Right kidney (tissue), 1 donor: ENCODE measurements around the gene OXA1L.
"Not testable (repeated sequence)": the region's sequence is repeated elsewhere in the genome, so short reads cannot be mapped to it uniquely, and the experiment has no call there.

Source experiments
- DNase-seq: peaks from one replicate; pipeline ENCODE4 v3.0.0-alpha.2; 2016

Gene OXA1L

DNA sequence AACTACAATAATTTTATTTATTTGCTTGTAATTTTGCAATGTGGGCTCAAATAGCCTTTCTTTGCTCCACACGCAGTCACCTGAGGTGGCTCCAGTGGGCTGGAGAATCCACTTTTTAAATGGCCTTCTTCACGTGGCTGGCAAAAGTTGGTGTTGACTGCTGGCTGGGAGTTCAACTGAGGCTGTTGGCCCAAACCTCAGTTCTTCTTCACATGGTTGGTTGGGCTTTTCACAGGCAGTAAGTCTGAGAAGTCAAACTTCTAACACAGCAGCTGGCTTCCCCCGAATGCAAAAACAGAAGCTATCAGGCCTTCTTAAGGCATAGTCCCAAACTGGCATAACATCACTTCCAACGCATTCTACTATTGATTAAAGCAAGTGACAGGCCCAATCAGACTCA, 2.1 kb upstream of the OXA1L start:
- no peak for DNase-seq

DNA sequence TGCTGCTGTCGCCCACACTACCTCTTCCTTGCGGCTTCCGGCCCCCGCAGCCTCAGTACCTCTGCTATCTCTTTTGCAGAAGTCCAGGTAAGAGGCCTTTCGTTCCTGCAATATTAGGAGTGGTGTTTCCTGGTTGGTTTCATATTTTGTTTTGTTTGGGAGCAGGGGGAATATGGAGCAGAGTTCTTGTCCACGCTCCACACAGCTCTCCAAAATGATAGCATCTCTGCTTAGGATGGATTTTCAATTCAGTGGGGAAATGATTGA, 768 bp downstream of the OXA1L start:
- no peak for DNase-seq

DNA sequence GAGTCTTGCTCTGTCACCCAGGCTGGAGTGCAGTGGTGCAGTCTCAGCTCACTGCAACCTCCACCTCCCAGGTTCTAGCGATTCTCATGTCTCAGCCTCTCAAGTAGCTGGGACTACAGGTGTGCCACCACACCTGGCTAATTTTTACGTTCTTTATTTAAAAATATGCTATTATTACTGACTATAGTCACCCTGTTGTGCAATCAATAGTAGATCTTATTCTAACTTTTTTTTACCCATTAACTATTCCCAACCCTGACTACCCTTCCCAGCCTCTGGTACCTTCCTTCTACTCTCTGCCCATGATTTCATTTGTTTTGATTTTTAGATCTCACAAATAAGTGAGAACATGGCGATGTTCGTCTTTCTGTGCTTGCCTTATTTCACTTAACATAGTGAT, 2.5 kb downstream of the OXA1L start:
- no peak for DNase-seq

DNA sequence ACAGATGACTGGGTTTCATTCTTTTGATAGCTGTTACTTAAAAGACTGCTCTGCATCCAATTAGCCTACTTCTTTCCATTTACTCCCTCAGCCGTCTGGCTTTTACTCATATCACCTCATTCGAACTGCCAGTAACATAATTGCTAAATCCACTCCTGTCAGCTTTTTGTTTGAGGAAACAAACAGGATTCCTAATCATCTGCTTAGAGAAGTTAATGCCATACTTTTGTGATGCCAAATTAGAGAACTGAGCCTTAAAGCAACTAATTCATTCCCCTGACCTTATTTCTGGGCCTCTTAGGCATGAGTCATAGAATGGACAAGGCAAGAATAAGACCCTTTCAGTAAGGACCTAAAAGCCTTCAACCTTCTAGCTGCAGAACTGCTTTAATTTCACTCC, 2.9 kb downstream of the OXA1L start:
- DNase-seq: no peak

DNA sequence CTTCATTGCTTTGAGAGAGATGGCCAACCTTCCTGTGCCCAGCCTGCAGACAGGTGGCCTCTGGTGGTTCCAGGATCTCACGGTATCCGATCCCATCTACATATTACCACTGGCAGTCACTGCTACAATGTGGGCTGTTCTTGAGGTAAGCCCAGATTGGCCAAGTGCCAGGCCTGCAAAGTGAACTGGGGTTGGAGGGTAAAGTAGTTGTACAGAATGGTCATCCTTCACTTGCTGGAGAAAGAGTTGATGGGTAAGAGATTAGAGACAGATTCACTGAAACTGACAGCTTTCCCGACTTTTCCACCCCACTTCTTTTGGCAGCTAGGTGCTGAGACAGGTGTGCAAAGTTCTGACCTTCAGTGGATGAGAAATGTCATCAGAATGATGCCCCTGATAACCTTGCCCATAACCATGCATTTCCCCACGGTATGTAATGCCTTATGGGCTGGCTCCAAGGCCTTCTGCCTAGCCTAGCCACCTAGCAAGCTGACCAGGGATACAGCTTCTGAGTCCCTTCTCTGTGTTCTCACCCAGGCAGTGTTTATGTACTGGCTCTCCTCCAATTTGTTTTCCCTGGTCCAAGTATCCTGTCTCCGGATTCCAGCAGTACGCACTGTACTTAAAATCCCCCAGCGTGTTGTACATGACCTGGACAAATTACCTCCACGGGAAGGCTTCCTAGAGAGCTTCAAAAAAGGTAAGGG, 4.1 kb downstream of the OXA1L start:
- no peak for DNase-seq

DNA sequence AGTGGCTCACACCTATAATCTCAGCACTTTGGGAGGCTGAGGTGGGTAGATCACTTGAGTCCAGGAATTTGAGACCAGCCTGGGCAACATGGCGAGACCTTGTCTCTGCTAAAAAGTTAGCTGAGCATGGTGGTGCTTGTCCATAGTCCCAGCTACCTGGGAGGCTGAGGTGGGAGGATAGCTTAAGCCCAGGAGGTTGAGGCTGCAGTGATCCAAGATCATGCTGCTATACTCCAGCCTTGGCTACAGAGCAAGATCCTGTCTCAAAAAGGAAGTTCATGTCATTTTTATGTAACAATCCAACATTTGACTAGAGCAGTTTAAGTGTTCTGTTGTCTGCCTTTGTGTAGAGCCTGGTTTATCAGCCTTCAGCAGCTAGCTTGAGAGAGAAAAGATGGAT, 6.2 kb downstream of the OXA1L start:
- DNase-seq: no peak

DNA sequence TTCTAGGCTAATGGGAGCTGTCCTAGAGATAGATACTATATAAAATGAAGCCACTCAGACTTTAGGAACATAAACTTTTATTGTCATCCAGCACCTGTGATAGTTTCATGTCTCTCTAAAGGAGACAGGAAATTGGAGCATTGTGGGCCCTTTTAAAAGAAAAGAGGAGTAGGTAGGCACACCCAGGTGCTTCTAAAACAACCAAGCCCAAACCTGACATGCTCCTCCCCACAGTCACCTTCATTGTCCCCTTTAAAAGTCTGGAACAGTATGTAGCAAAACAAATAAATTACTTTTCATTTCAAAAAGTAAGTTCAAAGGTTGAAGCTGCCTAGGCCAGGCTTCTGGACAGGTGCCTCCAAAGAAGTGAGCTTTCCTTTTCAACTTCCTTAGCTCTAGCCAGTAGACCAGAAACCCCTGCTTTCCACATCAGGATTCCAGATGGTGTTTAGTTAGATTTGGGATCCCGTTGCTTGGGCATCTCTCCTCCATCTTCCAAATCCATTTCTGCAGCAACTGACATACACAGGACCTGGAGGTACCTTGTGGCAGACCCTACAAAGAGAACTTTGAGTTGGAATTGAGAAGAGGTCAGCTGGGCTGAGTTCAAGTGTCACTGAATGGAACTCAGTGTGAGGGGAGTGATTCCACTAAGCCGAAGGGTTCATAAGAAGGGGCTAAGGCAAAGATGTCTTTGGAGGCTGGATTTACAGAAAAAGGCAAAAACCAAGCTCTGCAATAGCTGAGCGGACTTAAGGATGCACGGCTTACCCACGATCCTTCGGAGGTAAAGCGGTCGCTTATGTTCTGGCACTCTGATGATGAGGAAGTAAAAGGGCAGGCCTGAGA, 6.9 kb downstream of the OXA1L start:
- no peak for DNase-seq

DNA sequence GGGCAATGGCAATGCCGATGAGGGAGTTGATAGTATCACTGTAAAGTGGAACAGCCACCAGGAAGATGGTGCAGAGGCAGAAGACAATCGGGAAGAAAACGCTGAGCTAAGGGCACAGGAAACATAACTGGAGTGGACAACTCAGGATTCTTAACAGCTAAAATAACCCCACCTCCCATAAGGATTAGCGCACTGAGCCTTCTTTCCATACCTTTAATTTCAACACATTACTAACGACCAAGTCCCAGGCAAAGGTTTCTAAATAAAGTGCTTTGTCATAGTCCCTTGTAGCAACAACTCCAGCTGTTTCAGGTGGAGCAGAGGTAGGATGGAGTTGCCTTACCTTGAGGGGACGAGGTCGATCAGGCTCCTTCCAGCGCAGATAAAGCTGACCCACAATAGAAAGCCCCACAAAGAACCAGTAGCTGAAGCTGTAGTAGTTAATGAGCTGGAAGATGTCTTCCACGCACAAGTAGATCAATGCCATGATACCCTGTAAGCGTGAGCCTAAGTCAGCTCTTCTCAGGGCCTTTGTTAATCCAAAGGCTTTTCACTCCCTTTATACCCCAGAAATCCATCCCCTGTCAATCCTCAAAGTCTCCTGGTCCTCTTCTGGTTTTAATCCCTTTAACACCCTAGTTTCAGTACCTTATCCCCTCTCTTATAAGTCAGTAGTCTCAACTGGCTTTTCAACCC, 7.7 kb downstream of the OXA1L start:
- DNase-seq: no peak

DNA sequence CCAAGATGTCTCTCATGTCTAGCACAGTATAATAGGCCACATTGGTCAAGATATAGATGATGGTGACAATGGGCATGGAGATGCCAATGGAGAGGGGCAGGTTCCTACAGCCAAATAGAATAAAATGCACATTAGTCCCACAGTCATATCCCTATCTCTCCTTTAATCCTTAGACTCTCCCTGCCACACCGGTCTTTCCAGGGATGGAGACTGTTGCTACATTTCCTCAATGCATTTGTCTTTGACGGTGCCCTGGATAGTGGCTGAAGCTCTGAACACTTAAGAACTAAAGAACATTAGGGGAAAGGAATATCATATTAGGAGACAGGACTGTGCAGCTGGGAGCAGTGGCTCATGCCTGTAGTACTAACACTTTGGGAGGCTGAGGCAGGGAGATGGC, 9.7 kb downstream of the OXA1L start:
- no peak for DNase-seq

DNA sequence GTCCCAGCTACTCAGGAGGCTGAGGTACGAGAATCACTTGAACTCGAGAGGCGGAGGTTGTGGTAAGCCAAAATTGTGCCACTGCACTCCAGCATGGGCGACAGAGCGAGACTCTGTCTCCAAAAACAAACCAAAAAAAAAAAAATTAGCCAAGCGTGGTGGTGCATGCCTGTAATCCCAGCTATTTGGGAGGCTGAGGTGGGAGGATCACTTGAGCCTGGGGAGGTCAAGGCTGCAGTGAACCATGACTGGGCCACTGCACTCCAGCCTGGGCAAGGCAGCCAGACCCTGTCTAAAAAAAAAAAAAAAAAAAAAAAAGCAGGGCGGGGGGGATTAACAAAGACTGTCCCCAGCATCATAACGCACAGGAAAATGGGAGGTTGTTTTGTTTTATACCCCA, 10.4 kb downstream of the OXA1L start:
- DNase-seq: not testable (repeated sequence)

DNA sequence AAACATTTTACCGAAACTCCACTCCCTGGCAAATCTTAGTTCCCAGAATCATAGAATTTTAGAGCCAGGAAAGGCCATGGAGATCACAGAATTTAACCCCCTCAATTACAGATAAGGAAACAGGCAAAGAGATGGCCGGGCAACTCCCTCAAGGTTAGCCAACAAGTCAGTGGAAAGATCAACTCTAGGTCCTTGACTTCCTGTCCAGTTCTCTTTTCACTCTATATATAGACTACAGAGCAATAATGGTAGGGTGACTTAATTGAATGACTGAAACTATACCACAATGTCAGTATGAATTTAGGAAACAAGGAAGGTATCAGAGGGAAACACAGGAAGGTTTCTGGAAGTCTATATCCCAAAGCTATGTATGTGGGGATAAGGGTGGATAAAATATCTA, 11.6 kb downstream of the OXA1L start:
- DNase-seq: no peak

DNA sequence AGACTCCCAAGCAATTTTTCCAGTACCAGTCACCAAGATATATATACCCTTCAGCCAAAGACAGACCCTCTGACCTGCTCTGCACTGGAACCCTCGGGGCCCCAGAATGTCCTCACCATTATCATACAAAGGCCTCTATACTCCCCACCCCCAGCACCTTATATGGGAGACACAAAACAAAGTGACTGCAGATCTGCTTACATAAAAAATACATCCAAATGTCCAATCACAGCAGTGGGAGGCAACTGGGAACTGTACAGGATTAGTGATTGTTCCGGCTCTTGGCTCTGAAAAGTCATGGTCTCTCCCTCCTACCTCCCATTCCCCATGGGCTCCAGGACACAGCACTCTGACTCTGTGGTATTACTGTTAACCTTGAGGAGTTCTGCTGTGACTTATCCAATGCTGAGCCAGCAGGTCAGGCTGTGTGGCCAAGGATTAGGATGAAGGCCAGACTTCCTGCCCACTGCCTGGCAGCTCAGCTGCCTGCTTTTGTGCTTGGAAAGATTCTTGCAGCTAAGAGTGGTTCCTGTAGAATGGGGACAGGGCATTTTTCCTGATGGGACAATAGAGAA, 13.7 kb downstream of the OXA1L start:
- no peak for DNase-seq

DNA sequence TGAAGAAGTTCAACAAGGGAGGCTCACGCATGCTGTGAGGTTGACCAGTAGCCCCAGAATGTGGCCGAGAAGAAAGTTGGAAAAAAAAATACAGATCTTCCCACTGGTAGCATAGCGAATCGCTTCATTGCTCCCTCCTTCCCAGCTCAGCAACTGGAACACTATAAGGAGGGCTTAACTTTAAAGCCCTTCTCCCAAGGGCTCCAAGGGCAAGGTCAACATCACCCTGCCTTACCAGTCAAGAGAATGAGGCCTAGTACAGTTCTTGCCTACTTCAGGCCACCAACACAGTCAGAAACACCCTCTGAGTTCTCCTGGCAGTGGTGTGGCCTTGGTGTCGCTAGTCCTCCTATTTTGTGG, 14.4 kb downstream of the OXA1L start:
- no peak for DNase-seq

DNA sequence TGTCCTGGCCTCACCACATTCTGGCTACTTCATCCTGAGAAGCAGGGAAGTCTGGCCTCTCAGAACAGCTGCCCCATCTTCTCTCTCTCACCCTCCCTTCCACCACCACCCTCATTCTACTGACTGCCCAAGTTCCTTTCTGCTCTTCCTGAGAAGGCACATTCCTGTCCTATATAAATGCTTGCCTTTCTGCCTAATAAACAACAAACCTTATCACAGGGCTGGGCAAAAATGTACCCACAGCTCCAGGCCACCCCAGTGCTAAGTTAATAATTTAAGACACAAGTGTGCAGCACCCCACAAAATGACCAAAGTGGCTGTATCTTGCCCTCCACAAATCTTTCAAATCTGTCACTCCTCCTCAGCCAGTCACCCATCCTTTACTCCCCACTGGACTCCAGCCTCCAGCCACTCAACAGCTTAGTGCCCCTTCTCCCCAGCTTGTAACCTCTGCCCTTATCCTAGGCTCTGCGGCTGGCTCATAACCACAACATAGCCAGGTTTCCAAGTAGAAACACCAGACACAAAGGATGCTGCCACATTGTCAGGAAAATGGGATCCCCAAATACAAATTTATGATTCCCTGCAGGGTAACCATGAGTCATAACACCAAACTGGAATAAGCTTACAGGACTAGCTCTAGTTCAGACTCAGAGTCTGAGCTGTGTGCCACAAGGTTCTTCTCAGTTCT, 15.0 kb downstream of the OXA1L start:
- no peak for DNase-seq

DNA sequence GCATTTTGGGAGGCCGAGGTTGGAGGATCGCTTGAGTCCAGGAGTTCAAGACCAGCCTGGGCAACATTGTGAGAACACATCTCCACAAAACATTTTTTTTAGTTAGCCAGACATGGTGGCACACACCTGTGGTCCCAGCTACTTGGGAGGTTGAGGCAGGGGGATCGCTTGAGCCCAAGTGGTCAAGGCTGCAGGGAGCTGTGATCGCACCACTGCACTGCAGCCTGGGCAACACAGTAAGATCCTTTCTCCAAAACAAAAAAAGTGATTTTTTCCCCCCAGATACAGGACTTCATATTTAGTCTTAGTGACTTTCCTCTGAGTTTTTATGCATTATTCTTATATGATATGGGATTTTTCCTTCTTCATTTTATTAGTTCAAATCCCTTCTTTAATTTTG, 20.2 kb downstream of the OXA1L start:
- no peak for DNase-seq

DNA sequence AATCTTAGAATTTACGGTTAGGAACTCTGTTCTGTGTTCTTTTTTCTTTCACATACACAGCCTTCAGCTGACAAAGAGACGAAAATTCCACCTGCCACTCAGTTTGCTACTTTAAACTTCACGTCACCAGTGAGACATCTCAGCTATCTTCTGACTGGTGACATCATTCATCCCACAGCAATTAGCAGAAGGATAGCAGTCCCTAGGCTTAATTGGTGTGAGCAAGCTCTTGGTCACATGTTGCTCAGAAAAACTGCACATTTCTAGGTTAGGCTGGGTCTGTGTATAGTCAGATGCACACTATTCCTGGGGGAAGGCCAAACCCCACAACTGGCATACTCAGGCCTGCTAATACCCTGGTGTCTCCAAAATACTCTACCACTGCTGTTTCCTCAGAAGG, 24.8 kb downstream of the OXA1L start:
- no peak for DNase-seq

DNA sequence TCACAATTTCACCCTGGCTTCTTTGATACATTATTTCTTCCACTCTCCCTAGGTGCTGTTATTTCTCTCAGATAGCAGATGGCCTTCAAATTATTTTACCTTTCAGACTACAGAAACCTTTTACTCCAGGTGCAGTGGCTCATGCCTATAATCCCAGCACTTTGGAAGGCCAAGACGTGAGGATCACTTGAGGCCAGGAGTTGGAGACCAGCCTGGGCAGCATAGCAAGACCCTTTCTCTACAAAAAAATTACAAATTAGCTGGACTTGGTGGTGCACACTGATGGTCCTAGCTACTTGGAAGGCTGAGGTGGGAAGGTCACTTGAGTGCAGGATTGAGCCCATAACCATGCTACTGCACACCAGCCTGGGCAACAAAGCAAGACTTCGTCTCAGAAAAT, 25.7 kb downstream of the OXA1L start:
- DNase-seq: no peak

DNA sequence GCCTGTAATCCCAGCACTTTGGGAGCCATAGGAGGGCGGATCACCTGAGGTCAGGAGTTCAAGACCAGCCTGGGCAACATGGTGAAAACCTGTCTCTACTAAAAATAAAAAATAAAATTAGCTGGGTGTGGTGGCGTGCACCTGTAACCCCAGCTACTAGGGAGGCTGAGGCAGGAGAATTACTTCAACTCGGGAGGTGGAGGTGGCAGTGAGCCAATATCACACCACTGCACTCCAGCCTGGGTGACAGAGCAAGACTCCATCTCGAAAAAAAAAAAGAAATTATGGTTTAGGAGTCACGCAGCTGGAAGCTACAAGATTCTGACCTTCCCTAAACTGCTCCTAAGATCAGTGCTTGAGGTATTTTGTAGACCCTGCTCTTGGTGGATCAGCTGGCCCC, 27.1 kb downstream of the OXA1L start:
- DNase-seq: not testable (repeated sequence)

DNA sequence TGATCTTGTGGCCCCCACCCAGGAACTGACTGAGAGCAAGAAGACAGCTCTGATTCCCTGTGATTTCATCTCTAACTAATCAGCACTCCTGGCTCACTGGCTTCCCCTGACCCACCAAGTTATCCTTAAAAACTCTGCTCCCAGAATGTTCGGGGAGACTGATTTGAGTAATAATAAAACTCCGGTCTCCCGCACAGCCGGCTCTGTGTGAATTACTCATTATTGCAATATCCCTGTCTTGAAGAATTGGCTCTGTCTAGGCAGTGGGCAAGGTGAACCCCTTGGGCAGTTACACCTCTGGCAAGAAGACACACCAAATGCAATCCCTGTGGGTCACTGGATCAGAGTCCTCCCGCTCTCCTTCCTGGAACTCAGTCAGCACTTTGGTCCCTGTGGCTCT, 27.5 kb downstream of the OXA1L start:
- DNase-seq: no peak

DNA sequence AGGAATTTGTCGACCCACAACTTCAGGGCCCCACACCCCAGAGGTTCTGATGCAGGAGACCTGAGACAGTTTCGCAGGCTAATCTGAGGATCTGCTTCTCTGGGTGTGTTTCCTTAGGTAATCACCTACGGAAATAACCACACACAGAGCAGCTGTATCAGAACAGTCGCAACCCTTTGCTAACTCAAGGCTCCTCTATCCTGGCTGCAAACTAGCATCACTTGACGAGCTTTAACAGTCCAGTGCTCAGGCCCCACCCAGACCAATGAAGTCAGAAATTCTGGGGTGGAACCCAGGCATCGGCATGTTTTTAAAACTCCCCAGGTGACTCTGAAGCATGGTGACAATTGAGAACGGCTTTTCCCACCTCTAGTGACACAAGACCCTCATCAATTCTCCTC, 28.1 kb downstream of the OXA1L start:
- DNase-seq: no peak

DNA sequence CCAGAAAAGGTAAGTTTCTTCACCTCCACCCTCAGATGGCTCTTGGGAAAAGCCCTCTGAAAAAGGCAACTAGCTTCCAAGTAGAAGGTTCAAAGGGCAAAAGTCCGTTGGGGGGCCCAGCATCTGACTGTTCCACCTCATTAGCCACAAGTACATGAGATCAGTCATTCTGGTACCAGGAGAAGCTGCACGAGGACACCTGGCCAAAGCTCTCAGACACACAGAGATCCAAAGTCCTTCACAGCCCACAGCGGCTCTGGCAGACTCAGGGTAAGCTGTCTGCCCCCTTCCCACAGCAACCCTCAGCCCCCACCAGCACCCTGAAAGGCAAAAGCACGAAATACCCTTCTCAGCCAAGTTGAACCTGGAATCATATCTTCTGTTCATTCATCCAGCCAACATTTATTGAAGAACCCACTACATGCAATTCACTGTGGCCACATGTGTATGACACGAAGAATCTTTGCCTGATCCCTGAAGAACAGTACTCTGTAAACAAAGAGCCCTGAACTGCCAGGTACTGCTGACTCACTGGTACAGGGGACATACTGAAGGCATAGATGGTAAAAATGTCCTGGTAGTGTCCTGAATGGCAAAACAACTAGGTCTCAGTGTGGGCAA, 29.7 kb downstream of the OXA1L start:
- DNase-seq: no peak
